Measurements from ENCODE around the gene SLC22A2. TPM values are rescaled to one million over a fixed set of nuclear protein-coding genes. Genes with fewer than 3 reads are reported as not detected.

The SLC22A2 gene
- total and polyA plus RNA-seq, 2 experiments from 2014 or later: 0.43 to 0.57 TPM

- no peak overlapping the region for H3K27ac ChIP-seq
- H3K9me2 ChIP-seq (replicated peaks; ENCODE audit: insufficient read depth): no peaks in the 10 kb centered on the region
- no peaks in the 10 kb centered on the region for H3K79me2 ChIP-seq
- WGBS (ENCODE audit: low lambda C conversion rate, missing lambda C conversion rate): 59% methylated on average over 1 of the region's 1 CpG
- H3K36me3 ChIP-seq (replicated peaks; ENCODE audit: insufficient read depth, low read depth): no peaks in the 10 kb centered on the region
- no peak overlapping the region for H3K4me2 ChIP-seq
- H2AFZ ChIP-seq: no peak overlapping the region
- H3K4me1 ChIP-seq (ENCODE audit: insufficient read depth): no peaks in the 10 kb centered on the region
- TF ChIP-seq EZH2 (IDR thresholded peaks at IDR 0.05; ENCODE audit: borderline replicate concordance): no peak
- H3K27me3 ChIP-seq: no peaks in the 10 kb centered on the region
- no peaks in the 10 kb centered on the region for H3K9me3 ChIP-seq (ENCODE audit: low read depth)
- H4K20me1 ChIP-seq (ENCODE audit: insufficient read depth, poor library complexity, severe bottlenecking): no peaks in the 10 kb centered on the region
- DNase-seq (ENCODE audit: low spot score): no peak
- no peak overlapping the region for H3K4me3 ChIP-seq
These were observed 77.9 kb downstream of the SLC22A2 start for GRCh38 chr6:160180706-160181105.

GRCh38 chr6:160178271-160178670 is 80.3 kb downstream of the SLC22A2 start:
- Histone ChIP-seq H3K79me2 (no peaks in the 10 kb centered on the region), H4K20me1 (ENCODE audit: insufficient read depth, poor library complexity, severe bottlenecking) (no peaks in the 10 kb centered on the region), H2AFZ (no peak overlapping the region), H3K36me3 (replicated peaks; ENCODE audit: insufficient read depth, low read depth) (no peaks in the 10 kb centered on the region), H3K4me3 (no peak overlapping the region), H3K27me3 (no peaks in the 10 kb centered on the region), H3K9me3 (ENCODE audit: low read depth) (no peaks in the 10 kb centered on the region), H3K9me2 (replicated peaks; ENCODE audit: insufficient read depth) (no peaks in the 10 kb centered on the region), H3K27ac (no peak overlapping the region), H3K4me2 (no peak overlapping the region), H3K4me1 (ENCODE audit: insufficient read depth) (no peaks in the 10 kb centered on the region)
- 52% methylated on average over 5 of the region's 5 CpGs for WGBS (ENCODE audit: low lambda C conversion rate, missing lambda C conversion rate)
- no peak for DNase-seq (ENCODE audit: low spot score)
- TF ChIP-seq EZH2 (IDR thresholded peaks at IDR 0.05; ENCODE audit: borderline replicate concordance): no peak
- TF ChIP-seq, protein P1, sequence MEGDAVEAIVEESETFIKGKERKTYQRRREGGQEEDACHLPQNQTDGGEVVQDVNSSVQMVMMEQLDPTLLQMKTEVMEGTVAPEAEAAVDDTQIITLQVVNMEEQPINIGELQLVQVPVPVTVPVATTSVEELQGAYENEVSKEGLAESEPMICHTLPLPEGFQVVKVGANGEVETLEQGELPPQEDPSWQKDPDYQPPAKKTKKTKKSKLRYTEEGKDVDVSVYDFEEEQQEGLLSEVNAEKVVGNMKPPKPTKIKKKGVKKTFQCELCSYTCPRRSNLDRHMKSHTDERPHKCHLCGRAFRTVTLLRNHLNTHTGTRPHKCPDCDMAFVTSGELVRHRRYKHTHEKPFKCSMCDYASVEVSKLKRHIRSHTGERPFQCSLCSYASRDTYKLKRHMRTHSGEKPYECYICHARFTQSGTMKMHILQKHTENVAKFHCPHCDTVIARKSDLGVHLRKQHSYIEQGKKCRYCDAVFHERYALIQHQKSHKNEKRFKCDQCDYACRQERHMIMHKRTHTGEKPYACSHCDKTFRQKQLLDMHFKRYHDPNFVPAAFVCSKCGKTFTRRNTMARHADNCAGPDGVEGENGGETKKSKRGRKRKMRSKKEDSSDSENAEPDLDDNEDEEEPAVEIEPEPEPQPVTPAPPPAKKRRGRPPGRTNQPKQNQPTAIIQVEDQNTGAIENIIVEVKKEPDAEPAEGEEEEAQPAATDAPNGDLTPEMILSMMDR (IDR thresholded peaks at IDR 0.05; ENCODE audit: poor library complexity): no peak
- TF ChIP-seq EZH2phosphoT487 (IDR thresholded peaks at IDR 0.05; ENCODE audit: low read depth, severe bottlenecking, unreplicated experiment): no peak

DNA sequence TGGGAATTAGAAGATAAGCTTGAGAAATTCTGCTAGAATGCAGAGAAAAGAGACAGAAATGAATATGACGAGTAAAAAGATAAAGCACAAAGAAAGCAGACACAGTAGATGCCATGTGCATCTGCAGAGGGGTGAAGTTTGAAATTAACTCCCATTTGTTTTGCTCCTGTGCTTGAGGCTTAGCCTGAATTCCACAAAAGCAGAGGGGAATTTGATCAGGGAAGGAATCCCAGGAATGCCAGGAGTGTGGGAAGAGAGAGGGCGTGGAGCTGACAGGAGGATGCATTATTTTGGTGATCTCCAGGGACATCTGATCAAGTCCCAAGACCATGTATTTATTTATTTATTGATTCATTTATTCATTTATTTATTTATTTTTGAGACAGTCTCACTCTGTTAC is 81.4 kb downstream of the SLC22A2 start:
- no peaks in the 10 kb centered on the region for H3K9me2 ChIP-seq (replicated peaks; ENCODE audit: insufficient read depth)
- H3K4me1 ChIP-seq (ENCODE audit: insufficient read depth): no peaks in the 10 kb centered on the region
- no peak overlapping the region for H3K4me2 ChIP-seq
- H3K9me3 ChIP-seq (ENCODE audit: low read depth): no peaks in the 10 kb centered on the region
- H4K20me1 ChIP-seq (ENCODE audit: insufficient read depth, poor library complexity, severe bottlenecking): no peaks in the 10 kb centered on the region
- H3K27me3 ChIP-seq: no peaks in the 10 kb centered on the region
- H3K27ac ChIP-seq: no peak overlapping the region
- no peak for DNase-seq (ENCODE audit: low spot score)
- H3K36me3 ChIP-seq (replicated peaks; ENCODE audit: insufficient read depth, low read depth): no peaks in the 10 kb centered on the region
- H3K79me2 ChIP-seq: no peaks in the 10 kb centered on the region
- WGBS (ENCODE audit: low lambda C conversion rate, missing lambda C conversion rate): 42% methylated on average over 2 of the region's 2 CpGs
- TF ChIP-seq EZH2 (IDR thresholded peaks at IDR 0.05; ENCODE audit: borderline replicate concordance) (no peak), EZH2phosphoT487 (IDR thresholded peaks at IDR 0.05; ENCODE audit: low read depth, severe bottlenecking, unreplicated experiment) (no peak)
- TF ChIP-seq, protein P1 (IDR thresholded peaks at IDR 0.05; ENCODE audit: poor library complexity): no peak
- no peak overlapping the region for H3K4me3 ChIP-seq
- H2AFZ ChIP-seq: no peak overlapping the region

DNA sequence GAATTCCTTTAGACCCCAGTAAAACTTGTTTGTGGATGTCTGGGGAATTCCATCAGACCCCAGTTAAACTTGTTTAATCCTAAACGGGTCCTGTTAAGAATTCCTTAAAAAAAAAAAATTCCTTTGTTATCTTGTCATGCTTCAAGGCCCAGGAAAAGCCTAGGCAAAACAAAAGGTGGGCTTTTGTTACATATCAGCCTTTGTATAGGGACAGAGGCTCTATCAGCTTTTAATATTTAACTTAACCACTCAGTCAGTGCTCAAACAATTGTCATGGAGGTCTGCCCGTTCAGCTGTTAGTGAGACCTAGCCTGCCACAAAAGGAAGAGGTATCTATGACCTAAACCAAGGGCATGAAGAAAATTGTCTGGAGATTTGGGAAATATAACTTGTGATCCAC is 83.9 kb downstream of the SLC22A2 start:
- H3K36me3 ChIP-seq (replicated peaks; ENCODE audit: insufficient read depth, low read depth): no peaks in the 10 kb centered on the region
- no peak overlapping the region for H2AFZ ChIP-seq
- DNase-seq (ENCODE audit: low spot score): no peak
- TF ChIP-seq, protein P1 (IDR thresholded peaks at IDR 0.05; ENCODE audit: poor library complexity): no peak
- TF ChIP-seq EZH2 (IDR thresholded peaks at IDR 0.05; ENCODE audit: borderline replicate concordance): no peak
- no peak for TF ChIP-seq EZH2phosphoT487 (IDR thresholded peaks at IDR 0.05; ENCODE audit: low read depth, severe bottlenecking, unreplicated experiment)
- H4K20me1 ChIP-seq (ENCODE audit: insufficient read depth, poor library complexity, severe bottlenecking): no peaks in the 10 kb centered on the region
- no peaks in the 10 kb centered on the region for H3K9me3 ChIP-seq (ENCODE audit: low read depth)
- H3K27me3 ChIP-seq: no peaks in the 10 kb centered on the region
- no peak overlapping the region for H3K4me2 ChIP-seq
- H3K27ac ChIP-seq: no peak overlapping the region
- H3K4me1 ChIP-seq (ENCODE audit: insufficient read depth): no peaks in the 10 kb centered on the region
- H3K79me2 ChIP-seq: no peaks in the 10 kb centered on the region
- 11% methylated on average over 2 of the region's 2 CpGs for WGBS (ENCODE audit: low lambda C conversion rate, missing lambda C conversion rate)
- H3K9me2 ChIP-seq (replicated peaks; ENCODE audit: insufficient read depth): no peaks in the 10 kb centered on the region
- H3K4me3 ChIP-seq: no peak overlapping the region

All from hepatocyte (in vitro differentiated cells).